Naive B cell (primary cell): ENCODE results near the gene RAP1GAP2. TPM values are rescaled to one million over a fixed set of nuclear protein-coding genes. Genes with fewer than 3 reads are reported as not detected.
"Not testable (repeated sequence)": the region's sequence is repeated elsewhere in the genome, so short reads cannot be mapped to it uniquely, and the experiment has no call there.

Experiments used
- ATAC-seq, 2 donors: fragments of 150-1000 bp; cut with Tn5 transposase; 2 replicates each; pipeline ENCODE4 v1.10.0; 2021; ENCODE audit warnings: low read depth in 2 of 2, mild to moderate bottlenecking in 2 of 2, moderate library complexity in 2 of 2
- DNase-seq: peaks from one replicate; pipeline ENCODE4 v3.0.0; 2022
- H3K27ac Mint-ChIP-seq, 6 donors: one replicate each; pipeline ENCODE4 v1.8.0; 2020 to 2022; ENCODE audit warnings: mild to moderate bottlenecking in 6 of 6, mixed read lengths in 6 of 6, moderate library complexity in 5 of 6, inconsistent platforms in 2 of 6
- H3K27me3 Mint-ChIP-seq, 3 donors: one replicate each; pipeline ENCODE4 v1.8.0; 2021 to 2022; ENCODE audit warnings: mixed read lengths in 3 of 3, mild to moderate bottlenecking in 1 of 3
- H3K36me3 Mint-ChIP-seq, 2 donors: one replicate each; pipeline ENCODE4 v1.8.0; 2020 to 2022; ENCODE audit warnings: mixed read lengths in 2 of 2, inconsistent platforms in 1 of 2, mild to moderate bottlenecking in 1 of 2
- H3K4me1 Mint-ChIP-seq, 3 donors: one replicate each; pipeline ENCODE4 v1.8.0; 2020 to 2022; ENCODE audit warnings: mixed read lengths in 3 of 3, inconsistent platforms in 1 of 3, mild to moderate bottlenecking in 1 of 3, moderate library complexity in 1 of 3
- H3K4me3 Mint-ChIP-seq, 8 donors: one replicate each; pipeline ENCODE4 v1.8.0; 2020 to 2022; ENCODE audit warnings: mild to moderate bottlenecking in 8 of 8, mixed read lengths in 8 of 8, moderate library complexity in 8 of 8, inconsistent platforms in 2 of 8
- H3K9me3 Mint-ChIP-seq, 7 donors: one replicate each; pipeline ENCODE4 v1.8.0; 2020 to 2022; ENCODE audit warnings: mixed read lengths in 7 of 7, mild to moderate bottlenecking in 5 of 7, inconsistent platforms in 2 of 7, moderate library complexity in 1 of 7
- polyA plus RNA-seq, 6 donors: library from polyadenylated mRNA; unstranded; fragments of 300-500 nt; fragmentation: Illumina TruSeq; gene quantifications; one replicate each; pipeline ENCODE4 v1.2.3, GENCODE V29; 2021; ENCODE audit warnings: low read depth in 6 of 6

Gene RAP1GAP2
- polyA plus RNA-seq, 6 donors from 2014 or later, result 0.96 to 2.9 (median 1.4) TPM; not detected in 1

DNA sequence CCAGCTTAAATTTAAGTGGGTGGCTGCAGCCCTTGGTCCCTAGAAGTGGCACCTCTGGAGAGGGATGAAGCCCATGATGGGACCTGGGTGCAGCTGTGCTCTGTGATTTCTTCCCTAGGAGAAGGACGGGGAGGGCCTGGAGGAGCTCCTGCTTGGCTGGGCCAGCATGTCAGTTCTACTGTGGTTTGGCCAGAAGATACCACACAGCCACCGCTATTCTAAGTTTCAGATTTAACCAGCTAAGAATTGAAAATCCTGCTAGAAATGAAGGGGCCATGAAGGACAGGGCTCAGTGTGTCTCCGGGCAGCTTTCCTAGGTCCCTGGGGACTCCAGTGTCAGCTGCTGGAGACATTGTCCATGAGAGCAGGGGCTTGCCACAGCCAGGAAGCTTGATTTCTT lies 9.7 kb downstream of the RAP1GAP2 start:
- no peak for DNase-seq
- Mint-ChIP-seq H3K36me3 (peaks cover 0 to 7% of the 10 kb centered on the region in 2 donors), H3K27me3 (no peaks in the 10 kb centered on the region), H3K4me3 (no peak overlapping the region), H3K27ac (no peak overlapping the region), H3K4me1 (peaks cover 10 to 20% (median 19%) of the 10 kb centered on the region in 3 donors), H3K9me3 (no peaks in the 10 kb centered on the region)
- ATAC-seq, result no peak

DNA sequence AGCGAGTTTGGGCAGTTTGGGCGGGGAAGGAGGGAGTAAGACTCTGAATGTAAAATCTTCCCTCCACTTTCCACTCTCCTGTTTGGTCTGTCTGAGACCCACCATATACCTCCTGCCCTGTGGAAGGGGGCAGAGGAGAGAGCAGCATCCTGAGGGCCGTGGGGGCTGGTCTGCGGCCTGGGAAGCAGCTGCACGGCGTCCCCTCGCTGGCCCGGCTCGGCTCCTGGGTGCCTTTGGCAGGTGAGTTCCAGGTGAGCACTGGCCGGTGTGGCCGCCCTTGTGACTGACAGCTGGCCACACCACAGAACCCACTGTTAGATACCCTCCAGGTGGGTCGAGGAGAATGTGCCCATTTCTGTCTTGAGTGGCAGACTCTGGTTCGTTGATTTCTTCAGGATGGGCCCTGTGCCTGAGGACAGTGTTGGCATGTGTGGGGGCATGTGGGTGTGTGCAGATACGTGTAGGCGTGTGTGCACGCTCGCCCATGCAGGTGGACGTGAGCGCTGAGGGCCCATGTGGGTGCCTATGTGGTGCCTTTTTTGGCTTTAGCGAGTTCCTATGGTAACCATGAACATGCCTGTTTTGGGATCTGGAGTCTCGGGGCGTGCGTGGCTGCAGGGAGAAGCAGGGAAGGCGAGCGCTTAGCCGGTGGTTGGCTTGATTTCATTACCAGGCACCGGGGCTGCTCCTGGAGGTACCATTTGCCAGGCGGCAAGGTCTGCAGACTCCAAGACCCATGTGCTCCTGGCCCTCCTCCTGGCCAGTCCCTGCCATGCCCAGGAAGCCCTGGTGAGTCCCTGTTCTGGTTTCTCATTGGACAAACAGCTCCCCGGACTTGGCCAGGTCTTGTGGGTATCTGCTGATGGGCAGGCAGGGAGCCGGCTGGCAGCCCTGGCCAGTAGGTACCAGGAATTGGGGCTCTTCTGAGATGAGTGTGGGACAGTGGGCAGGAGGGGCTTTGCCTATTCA lies 12.4 kb downstream of the RAP1GAP2 start:
- DNase-seq (no peak), ATAC-seq (no peak)
- H3K27me3 Mint-ChIP-seq, result no peaks in the 10 kb centered on the region
- H3K4me1 Mint-ChIP-seq, result peaks cover 15 to 31% (median 25%) of the 10 kb centered on the region in 3 donors
- peak overlapping the region in 1 of 6 donors; percentile 9 for H3K27ac Mint-ChIP-seq
- no peaks in the 10 kb centered on the region for H3K36me3 Mint-ChIP-seq
- no peaks in the 10 kb centered on the region for H3K9me3 Mint-ChIP-seq
- H3K4me3 Mint-ChIP-seq, result peak overlapping the region in 1 of 8 donors; percentile 77

DNA sequence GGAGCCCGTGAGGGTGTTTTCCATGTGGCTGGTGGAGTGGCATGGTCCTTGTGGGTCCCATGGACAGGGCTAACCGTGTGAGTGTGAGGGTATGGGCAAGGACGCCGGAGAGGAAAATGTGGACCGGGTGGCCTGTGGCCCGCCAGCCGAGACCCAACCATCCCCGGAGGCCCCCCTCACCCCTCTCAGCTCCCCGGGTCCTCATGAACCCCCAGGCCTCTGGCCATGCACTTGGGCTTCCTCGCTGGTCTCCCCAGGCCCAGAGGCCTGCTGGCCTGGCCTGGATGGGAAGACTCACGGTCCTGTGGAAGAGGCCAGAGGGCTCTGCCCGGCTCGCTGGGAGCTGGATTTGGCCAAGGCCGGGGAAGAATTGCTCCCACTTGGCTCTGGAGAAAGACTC lies 13.1 kb downstream of the RAP1GAP2 start:
- Mint-ChIP-seq H3K4me1 (peaks cover 19 to 38% (median 32%) of the 10 kb centered on the region in 3 donors), H3K27me3 (no peaks in the 10 kb centered on the region), H3K9me3 (no peaks in the 10 kb centered on the region), H3K4me3 (peak overlapping the region in 1 of 8 donors; percentile 77), H3K27ac (no peak overlapping the region), H3K36me3 (no peaks in the 10 kb centered on the region)
- ATAC-seq (no peak), DNase-seq (no peak)

DNA sequence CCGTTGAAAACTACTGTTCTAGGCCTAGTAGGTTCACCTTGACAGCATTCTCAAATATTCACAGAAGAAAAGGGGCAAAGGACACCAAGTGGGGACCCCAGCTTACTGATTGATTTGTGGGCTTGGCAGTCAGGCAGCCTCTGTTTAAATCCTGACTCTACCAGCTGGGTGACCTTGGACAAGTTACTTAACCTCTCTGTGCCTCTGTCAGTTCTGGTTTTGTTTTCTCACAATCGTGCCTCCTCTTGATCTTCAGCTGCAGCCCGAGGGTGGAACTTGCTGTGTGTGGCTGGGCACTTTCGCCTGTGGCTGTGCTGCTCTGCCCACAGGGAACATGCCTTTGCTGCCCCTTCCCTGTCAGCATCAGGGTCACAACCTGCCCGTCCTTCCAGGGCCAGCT lies 17.8 kb downstream of the RAP1GAP2 start:
- H3K9me3 Mint-ChIP-seq, result no peaks in the 10 kb centered on the region
- no peaks in the 10 kb centered on the region for H3K36me3 Mint-ChIP-seq
- no peak for DNase-seq
- no peaks in the 10 kb centered on the region for H3K27me3 Mint-ChIP-seq
- peak in 1 of 2 donors; percentile 4 for ATAC-seq
- peaks cover 17 to 49% (median 35%) of the 10 kb centered on the region in 3 donors for H3K4me1 Mint-ChIP-seq
- H3K27ac Mint-ChIP-seq, result peak overlapping the region; percentile 47 to 96 (median 94)
- H3K4me3 Mint-ChIP-seq, result peak overlapping the region; percentile 61 to 87 (median 86)

DNA sequence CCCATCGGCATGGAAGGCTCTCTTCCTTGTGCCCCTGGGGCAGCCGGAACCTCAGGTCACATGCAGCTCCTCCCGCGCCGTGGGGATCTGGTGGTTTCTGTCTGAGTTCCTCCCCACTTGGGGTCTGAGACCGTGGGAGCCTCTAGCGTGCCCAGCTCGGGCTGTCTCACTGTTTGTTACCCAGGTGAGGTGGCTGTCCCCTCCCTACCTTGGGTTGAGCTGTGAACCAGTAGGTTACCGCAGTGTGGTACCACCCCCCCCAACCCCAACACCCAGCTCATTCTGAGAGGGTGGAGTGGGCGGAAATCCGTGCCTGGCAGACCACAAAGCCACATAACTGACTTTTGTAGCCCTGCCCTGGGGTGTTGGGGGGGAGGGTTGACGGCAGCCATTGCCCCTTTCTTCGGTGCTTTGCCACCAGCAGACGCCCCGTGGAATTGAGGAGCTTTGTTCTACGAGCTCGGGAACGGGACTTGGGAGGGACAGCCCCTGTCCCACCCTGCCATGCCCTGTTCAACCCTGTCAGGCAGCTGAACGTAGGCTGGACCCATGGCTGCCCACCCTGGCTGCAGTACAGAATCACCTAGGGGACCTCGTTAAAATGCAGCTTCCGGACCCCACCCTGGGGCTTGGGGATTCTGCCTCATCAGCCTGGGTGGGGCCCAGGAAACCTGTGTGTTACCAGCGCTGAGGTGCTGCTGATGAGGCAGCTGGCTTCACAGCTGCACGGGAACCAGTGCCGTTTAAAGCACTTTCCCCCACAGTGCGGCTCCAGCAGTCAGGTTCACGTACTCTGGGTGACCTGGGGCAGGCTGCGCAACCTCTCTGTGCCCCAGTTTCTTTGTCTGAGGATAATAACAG lies 18.5 kb downstream of the RAP1GAP2 start:
- H3K4me1 Mint-ChIP-seq, result peaks cover 17 to 55% (median 35%) of the 10 kb centered on the region in 3 donors
- ATAC-seq (peak; percentile 82 to 86), DNase-seq (peak; percentile 93)
- no peaks in the 10 kb centered on the region for H3K27me3 Mint-ChIP-seq
- no peaks in the 10 kb centered on the region for H3K9me3 Mint-ChIP-seq
- H3K4me3 Mint-ChIP-seq, result peak overlapping the region; percentile 61 to 87 (median 86)
- peak overlapping the region; percentile 47 to 96 (median 94) for H3K27ac Mint-ChIP-seq
- H3K36me3 Mint-ChIP-seq, result no peaks in the 10 kb centered on the region

DNA sequence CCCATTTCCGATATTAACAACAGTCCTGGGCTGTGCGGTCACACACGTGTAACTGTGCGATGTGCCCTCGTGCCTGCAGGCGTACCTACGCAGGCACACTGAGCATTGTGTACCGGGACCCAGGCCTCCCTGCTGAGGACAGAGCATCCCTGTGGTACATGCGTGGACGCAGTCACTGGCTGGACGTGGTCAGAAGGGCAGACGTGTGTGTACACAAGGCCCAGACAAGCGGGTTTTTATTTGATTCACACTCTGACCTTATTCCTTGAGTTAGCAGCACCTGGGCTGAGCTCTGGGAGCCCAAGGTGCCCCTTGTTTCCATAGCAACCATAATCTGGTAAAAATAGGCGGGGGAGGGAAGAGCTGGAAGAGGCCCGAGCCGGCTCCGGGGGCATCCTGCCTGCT lies 19.5 kb downstream of the RAP1GAP2 start:
- Mint-ChIP-seq H3K4me3 (peak overlapping the region in 6 of 8 donors; percentile 29 to 67 (median 48)), H3K9me3 (no peaks in the 10 kb centered on the region), H3K27ac (peak overlapping the region in 4 of 6 donors; percentile 27 to 87 (median 60)), H3K36me3 (no peaks in the 10 kb centered on the region), H3K27me3 (no peaks in the 10 kb centered on the region), H3K4me1 (peaks cover 17 to 52% (median 35%) of the 10 kb centered on the region in 3 donors)
- DNase-seq (no peak), ATAC-seq (no peak)

DNA sequence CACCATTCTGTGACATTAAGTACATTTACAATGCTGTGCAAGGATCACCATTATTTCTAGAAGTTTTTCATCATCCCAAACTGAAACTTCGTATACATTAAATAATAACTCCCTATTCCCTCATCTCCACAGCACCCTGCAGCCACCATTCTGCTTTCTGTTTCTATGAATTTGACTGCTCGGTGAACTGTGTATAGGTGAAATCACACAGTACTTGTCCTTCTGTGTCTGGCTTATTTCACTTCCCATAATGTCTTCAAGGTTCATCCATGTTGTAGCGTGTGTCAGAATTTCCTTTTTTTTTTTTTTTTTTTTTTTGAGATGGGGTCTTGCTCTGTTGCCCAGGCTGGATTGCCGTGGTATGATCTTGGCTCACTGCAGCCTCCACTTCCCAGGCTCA lies 20.4 kb downstream of the RAP1GAP2 start:
- peaks cover 16 to 47% (median 35%) of the 10 kb centered on the region in 3 donors for H3K4me1 Mint-ChIP-seq

DNA sequence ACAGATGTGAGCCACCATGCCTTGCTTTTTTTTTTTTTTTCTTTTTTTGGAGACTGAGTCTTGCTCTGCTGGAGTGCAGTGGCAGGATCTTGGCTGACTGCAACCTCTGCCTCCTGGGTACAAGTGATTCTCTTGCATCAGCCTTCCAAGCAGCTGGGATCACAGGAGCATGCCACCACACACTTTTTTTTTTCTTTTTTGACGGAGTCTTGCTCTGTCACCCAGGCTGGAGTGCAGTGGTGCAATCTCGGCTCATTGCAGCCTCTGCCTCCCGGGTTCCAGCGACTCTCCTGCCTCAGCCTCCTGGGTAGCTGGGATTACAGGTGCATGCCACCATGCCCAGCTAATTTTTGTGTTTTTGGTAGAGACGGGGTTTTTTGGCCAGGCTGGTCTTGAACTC lies 23.1 kb downstream of the RAP1GAP2 start:
- H3K27ac Mint-ChIP-seq, result not testable (repeated sequence)
- peak overlapping the region in 3 of 8 donors; percentile 44 to 69 (median 55) for H3K4me3 Mint-ChIP-seq

More for the DNA sequence above, 20.4 kb downstream of the RAP1GAP2 start:
- Mint-ChIP-seq H3K4me3 (peak overlapping the region in 7 of 8 donors; percentile 24 to 77 (median 67)), H3K9me3 (no peaks in the 10 kb centered on the region), H3K27ac (peak overlapping the region in 4 of 6 donors; percentile 14 to 79 (median 66)), H3K27me3 (no peaks in the 10 kb centered on the region), H3K36me3 (no peaks in the 10 kb centered on the region)
- DNase-seq, result peak; percentile 58
- peak in 1 of 2 donors; percentile 21 for ATAC-seq

DNA sequence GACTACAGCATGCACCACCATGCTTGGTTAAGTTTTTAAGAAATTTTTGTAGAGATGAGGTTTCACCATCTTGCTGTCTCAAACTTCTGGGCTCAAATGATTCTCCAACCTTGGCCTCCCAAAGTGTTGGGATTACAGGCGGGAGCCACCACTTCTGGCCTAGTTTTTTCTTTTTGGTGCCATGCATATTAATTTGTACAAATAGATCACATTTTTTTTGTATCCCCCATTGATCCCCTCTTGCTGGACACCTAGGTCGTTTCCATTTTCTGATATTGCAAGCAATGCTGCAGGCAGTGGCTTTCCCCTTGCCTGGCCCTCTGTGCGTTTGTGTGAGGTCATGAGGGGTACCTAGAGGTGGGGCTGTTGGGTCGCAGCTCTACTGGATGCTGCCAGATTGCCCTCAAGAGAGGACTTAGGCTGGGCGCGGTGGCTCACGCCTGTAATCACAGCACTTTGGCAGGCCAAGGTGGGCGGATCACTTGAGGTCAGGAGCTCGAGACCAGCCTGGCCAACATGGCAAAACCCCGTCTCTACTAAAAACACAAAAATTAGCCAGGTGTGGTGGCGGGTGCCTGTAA lies 23.8 kb downstream of the RAP1GAP2 start:
- H3K36me3 Mint-ChIP-seq, result no peaks in the 10 kb centered on the region
- ATAC-seq, result no peak
- peak overlapping the region in 1 of 6 donors; percentile 42 for H3K27ac Mint-ChIP-seq
- H3K4me3 Mint-ChIP-seq, result peak overlapping the region in 2 of 8 donors; percentile 47 to 55
- no peaks in the 10 kb centered on the region for H3K27me3 Mint-ChIP-seq
- peaks cover 0 to 2% (median 0%) of the 10 kb centered on the region in 7 donors for H3K9me3 Mint-ChIP-seq
- no peak for DNase-seq
- peaks cover 14 to 46% (median 19%) of the 10 kb centered on the region in 3 donors for H3K4me1 Mint-ChIP-seq

More for the DNA sequence above, 23.1 kb downstream of the RAP1GAP2 start:
- not testable (repeated sequence) for H3K27me3 Mint-ChIP-seq, H3K9me3 Mint-ChIP-seq, ATAC-seq, DNase-seq, H3K36me3 Mint-ChIP-seq
- peaks cover 12 to 44% (median 22%) of the 10 kb centered on the region in 3 donors for H3K4me1 Mint-ChIP-seq

DNA sequence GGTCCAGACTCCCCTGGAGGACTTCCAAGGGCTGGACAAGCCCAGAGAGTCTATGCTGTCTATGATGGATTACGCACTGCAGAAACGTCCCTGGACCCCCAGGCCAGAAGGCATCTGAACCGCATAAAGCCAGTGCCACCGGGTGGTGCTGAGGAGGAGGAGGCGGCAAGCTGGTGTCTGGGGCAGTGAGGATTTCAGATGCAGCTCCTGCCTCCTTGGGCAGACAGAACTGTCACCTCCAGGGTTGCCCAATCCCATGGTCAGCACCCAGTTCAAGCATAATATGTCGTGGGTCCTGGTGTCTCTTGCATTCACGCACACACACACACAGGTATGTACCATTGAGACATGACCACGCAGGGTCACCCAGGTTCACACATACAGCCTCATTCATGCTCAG lies 25.6 kb downstream of the RAP1GAP2 start:
- no peak overlapping the region for H3K27ac Mint-ChIP-seq
- ATAC-seq, result no peak
- peak overlapping the region in 2 of 8 donors; percentile 44 to 50 for H3K4me3 Mint-ChIP-seq
- H3K36me3 Mint-ChIP-seq, result no peaks in the 10 kb centered on the region
- H3K9me3 Mint-ChIP-seq, result peaks cover 0 to 4% (median 0%) of the 10 kb centered on the region in 7 donors
- H3K4me1 Mint-ChIP-seq, result peaks cover 26 to 45% (median 30%) of the 10 kb centered on the region in 3 donors
- H3K27me3 Mint-ChIP-seq, result no peaks in the 10 kb centered on the region
- DNase-seq, result no peak

DNA sequence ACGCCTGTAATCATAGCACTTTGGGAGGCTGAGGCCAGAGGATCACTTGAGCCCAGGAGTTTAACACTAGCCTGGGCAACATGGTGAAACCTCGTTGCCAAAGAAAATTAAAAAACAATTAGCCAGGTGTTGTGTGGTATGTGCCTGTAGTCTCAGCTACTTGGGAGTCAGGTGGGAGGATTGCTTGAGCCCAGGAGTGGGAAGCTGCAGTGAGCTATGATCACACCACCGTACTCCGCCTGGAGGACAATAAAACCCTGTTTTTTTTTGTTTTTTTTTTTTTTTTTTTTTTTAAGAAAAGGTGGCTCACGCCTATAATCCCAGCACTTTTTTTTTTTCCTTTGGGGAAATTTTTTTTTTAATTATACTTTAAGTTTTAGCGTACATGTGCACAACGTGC lies 26.1 kb downstream of the RAP1GAP2 start:
- Mint-ChIP-seq H3K27me3 (no peaks in the 10 kb centered on the region), H3K9me3 (peaks cover 0 to 4% (median 0%) of the 10 kb centered on the region in 7 donors), H3K4me3 (no peak overlapping the region), H3K4me1 (peaks cover 30 to 49% (median 34%) of the 10 kb centered on the region in 3 donors), H3K27ac (no peak overlapping the region), H3K36me3 (no peaks in the 10 kb centered on the region)
- no peak for ATAC-seq
- DNase-seq, result no peak

DNA sequence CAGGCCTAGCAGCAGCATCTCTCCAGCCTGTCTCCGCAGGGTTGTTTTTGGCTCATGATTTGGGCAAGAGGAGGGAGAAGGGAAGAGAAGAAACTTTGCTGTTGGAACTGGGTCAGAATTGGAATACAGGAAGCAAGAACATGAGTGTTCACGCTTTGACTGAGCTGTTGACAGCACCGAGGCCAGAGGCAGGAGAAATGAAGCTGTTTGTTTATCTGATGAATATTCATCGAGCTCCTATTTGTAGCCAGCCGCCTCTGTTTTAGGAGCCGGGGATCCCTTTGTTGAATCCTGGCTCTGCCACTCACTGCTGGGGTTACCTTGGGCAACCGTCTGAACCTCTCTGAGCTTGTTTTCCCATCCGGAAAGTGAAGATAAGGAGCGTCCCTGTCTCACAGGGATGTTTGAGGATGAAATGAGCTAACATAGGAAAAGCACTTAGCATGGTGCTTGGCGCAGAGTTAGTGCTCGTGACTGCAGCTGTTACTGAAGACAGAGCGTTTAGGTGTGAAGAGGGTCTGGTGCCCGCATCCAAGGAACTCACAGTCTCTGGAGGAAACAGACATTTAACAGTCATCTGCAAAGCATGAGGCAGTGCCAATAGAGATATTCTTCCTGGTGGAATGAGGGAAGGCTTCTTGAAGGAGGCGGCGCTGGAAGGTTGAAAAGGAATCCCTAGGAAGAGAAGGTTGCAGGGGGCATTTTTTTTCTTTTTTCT lies 29.2 kb downstream of the RAP1GAP2 start:
- Mint-ChIP-seq H3K36me3 (no peaks in the 10 kb centered on the region), H3K4me1 (peaks cover 38 to 65% (median 53%) of the 10 kb centered on the region in 3 donors), H3K27ac (peak overlapping the region in 5 of 6 donors; percentile 63 to 96 (median 92)), H3K9me3 (peaks cover 0 to 4% (median 0%) of the 10 kb centered on the region in 7 donors), H3K27me3 (peaks cover 0 to 11% (median 0%) of the 10 kb centered on the region in 3 donors), H3K4me3 (peak overlapping the region in 5 of 8 donors; percentile 13 to 78 (median 39))
- ATAC-seq (peak; percentile 13 to 19), DNase-seq (no peak)
